HepG2 (cell line): ENCODE results near the gene SPG7. TPM values are rescaled to one million over a fixed set of nuclear protein-coding genes. Genes with fewer than 3 reads are reported as not detected.

ENCODE experiments used
- ATAD3A ChIP-seq: sonication (generic); formaldehyde crosslinking; IDR thresholded peaks from 2 replicates; pipeline ENCODE4 v1.4.0; 2020; ENCODE audit warnings: missing genetic modification reagents
- BHLHE40 ChIP-seq: IDR thresholded peaks from 2 replicates; pipeline ENCODE4 v1.6.1; 2011; ENCODE audit warnings: low read length, improper control_type of control experiment
- HNF4G ChIP-seq, 2 experiments: sonication (generic) in 1 of 2; formaldehyde crosslinking in 1 of 2; IDR thresholded peaks; 2 replicates each; pipeline versions ENCODE4 v1.4.0 to v1.6.1; 2011 to 2020; ENCODE audit warnings: borderline replicate concordance in 2 of 2, low read depth in 2 of 2, mild to moderate bottlenecking in 2 of 2, low read length in 1 of 2, missing genetic modification reagents in 1 of 2, moderate library complexity in 1 of 2
- HOXA5 ChIP-seq: sonication (generic); formaldehyde crosslinking; IDR thresholded peaks from 2 replicates; pipeline ENCODE4 v1.4.0; 2020; ENCODE audit warnings: missing genetic modification reagents
- PAX8 ChIP-seq: sonication (generic); formaldehyde crosslinking; IDR thresholded peaks from 2 replicates; pipeline ENCODE4 v1.8.0; 2022; ENCODE audit warnings: mild to moderate bottlenecking, missing genetic modification reagents, borderline replicate concordance
- STAT5B ChIP-seq: sonication (generic); formaldehyde crosslinking; IDR thresholded peaks from 2 replicates; pipeline ENCODE4 v1.4.0; 2020; ENCODE audit warnings: missing genetic modification reagents
- TERF1 ChIP-seq: sonication (generic); formaldehyde crosslinking; IDR thresholded peaks from 2 replicates; pipeline ENCODE4 v1.8.0; 2022; ENCODE audit warnings: mild to moderate bottlenecking, missing genetic modification reagents, moderate library complexity
- ZNF142 ChIP-seq: sonication (generic); formaldehyde crosslinking; IDR thresholded peaks from 2 replicates; pipeline ENCODE4 v1.4.0; 2020; ENCODE audit warnings: missing genetic modification reagents
- ZNF224 ChIP-seq: sonication (generic); formaldehyde crosslinking; IDR thresholded peaks from 2 replicates; pipeline ENCODE4 v1.5.0; 2020; ENCODE audit warnings: mild to moderate bottlenecking, missing genetic modification reagents
- ZNF232 ChIP-seq: sonication (generic); formaldehyde crosslinking; IDR thresholded peaks from 2 replicates; pipeline ENCODE4 v1.4.0; 2020; ENCODE audit warnings: missing genetic modification reagents, borderline replicate concordance
- ZNF260 ChIP-seq: sonication (generic); formaldehyde crosslinking; IDR thresholded peaks from 2 replicates; pipeline ENCODE4 v1.4.0; 2020; ENCODE audit warnings: missing genetic modification reagents, low read depth, mild to moderate bottlenecking, borderline replicate concordance
- ZNF512B ChIP-seq: sonication (generic); formaldehyde crosslinking; IDR thresholded peaks from 2 replicates; pipeline ENCODE4 v1.5.1; 2020; ENCODE audit warnings: missing genetic modification reagents, mild to moderate bottlenecking, borderline replicate concordance
- ZNF691 ChIP-seq: sonication (generic); formaldehyde crosslinking; IDR thresholded peaks from 2 replicates; pipeline ENCODE4 v1.4.0; 2020; ENCODE audit warnings: missing genetic modification reagents, low read depth, mild to moderate bottlenecking, borderline replicate concordance
- ZNF709 ChIP-seq: sonication (generic); formaldehyde crosslinking; IDR thresholded peaks from 2 replicates; pipeline ENCODE4 v1.5.0; 2020; ENCODE audit warnings: mild to moderate bottlenecking, missing genetic modification reagents
- ZNF878 ChIP-seq: sonication (generic); formaldehyde crosslinking; IDR thresholded peaks from 2 replicates; pipeline ENCODE4 v1.8.1; 2023; ENCODE audit warnings: mild to moderate bottlenecking, missing genetic modification reagents, moderate library complexity
- polyA plus RNA-seq, 8 experiments: library from polyadenylated mRNA; depleted of rRNA in 3 of 8; stranded (reverse) in 7 of 8; unstranded in 1 of 8; fragments of >200 nt; fragmentation: Illumina TruSeq in 4 of 8; extraction: Trizol in 4 of 8; gene quantifications; 2 replicates each; pipeline versions ENCODE4 v1.2.1 to v1.2.3, GENCODE V29; 2011 to 2016; ENCODE audit warnings: low read depth in 4 of 8, missing spikeins in 1 of 8, mixed read lengths in 1 of 8; ENCODE audit not compliant: insufficient read depth in 1 of 8
- total RNA-seq, 5 experiments: library from RNA; depleted of rRNA; stranded (reverse); fragments of >200 nt; fragmentation: Illumina TruSeq; extraction: Trizol; gene quantifications; 2 replicates each; pipeline ENCODE4 v1.2.3, GENCODE V29; 2016; ENCODE audit warnings: low read depth in 1 of 5

The SPG7 gene
- total and polyA plus RNA-seq, 2 of the 13 experiments (the other 11 are each of a cell fraction or from before 2014, with no cell fraction given) = 66.0 to 136 TPM

DNA sequence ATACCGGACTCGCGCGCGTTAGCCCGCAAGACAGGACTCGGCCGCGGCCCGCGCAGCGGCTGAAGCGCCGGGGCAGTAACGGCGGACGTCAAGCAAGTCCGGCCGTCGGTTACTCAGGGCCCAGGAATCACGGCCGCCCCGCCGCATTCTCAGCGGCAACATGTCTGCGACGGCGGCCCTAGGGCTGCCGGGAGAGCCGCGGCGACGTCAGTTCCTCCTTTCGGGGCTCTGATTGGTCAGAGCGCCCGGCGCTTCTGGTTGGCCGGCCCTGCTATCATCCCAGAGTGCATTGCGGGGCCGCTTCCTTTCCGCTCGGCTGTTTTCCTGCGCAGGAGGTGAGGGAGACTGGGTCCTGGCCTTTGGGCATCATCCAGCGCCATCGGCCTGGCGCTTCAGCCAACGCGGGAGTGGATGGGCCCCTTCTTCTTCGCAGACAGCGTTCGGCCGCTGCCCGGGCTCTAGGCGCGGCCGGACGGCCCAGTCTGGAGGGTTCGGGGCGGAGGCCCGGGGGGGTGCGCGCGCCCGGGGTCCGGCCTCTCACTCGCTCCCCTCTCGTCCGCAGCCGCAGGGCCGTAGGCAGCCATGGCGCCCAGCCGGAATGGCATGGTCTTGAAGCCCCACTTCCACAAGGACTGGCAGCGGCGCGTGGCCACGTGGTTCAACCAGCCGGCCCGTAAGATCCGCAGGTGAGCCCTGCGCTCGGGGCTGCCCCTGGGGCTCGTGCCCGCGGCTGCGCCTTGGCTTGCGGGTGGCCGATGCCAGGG, 52.4 kb downstream of the SPG7 start, which contains the start of gene RPL13 (continued):
- TF ChIP-seq ZNF142 (CRISPR knock-in tag) (peak; percentile 21; the same call in 1 of the 2 replicates), PAX8 (no peak), ZNF260 (CRISPR knock-in tag) (0 out of 2 replicates have a peak, but pooled peaks have one; percentile 27), ZNF691 (CRISPR knock-in tag) (peak; percentile 93), ZNF878 (peak; percentile 81; the same call in 1 of the 2 replicates), ZNF232 (CRISPR knock-in tag) (peak; percentile 74), STAT5B (peak; percentile 40; the same call in 1 of the 2 replicates), ATAD3A (0 out of 2 replicates have a peak, but pooled peaks have one; percentile 32), HNF4G (IDR thresholded peaks at IDR 0.05; ENCODE audit: borderline replicate concordance, low read depth, low read length) (peak; percentile 58; the same call in 1 of the 2 replicates), HNF4G (CRISPR knock-in tag; IDR thresholded peaks at IDR 0.05; ENCODE audit: borderline replicate concordance, low read depth) (peak; percentile 60; the same call in 1 of the 2 replicates), ZNF709 (CRISPR knock-in tag) (no peak; the same call in 1 of the 2 replicates), TERF1 (peak; percentile 23; the same call in 1 of the 2 replicates), HOXA5 (CRISPR knock-in tag) (peak; percentile 86), ZNF512B (CRISPR knock-in tag) (peak; percentile 95; the same call in 1 of the 2 replicates), BHLHE40 (0 out of 2 replicates have a peak, but pooled peaks have one; percentile 14), ZNF224 (peak; percentile 93)
